ENCODE results near the gene MED13L.
A peak's percentile ranks its signal among the peaks of the same experiment; 100 is the strongest.

The MED13L gene

GRCh38 chr12:116277467-116278278, at the start of gene MED13L:
MED13L (minus strand) TSS chr12:116277693; CDS start chr12:116277131, 562 bp downstream.
- DNase-seq (ENCODE audit: low read depth): peak; percentile 83

DNA sequence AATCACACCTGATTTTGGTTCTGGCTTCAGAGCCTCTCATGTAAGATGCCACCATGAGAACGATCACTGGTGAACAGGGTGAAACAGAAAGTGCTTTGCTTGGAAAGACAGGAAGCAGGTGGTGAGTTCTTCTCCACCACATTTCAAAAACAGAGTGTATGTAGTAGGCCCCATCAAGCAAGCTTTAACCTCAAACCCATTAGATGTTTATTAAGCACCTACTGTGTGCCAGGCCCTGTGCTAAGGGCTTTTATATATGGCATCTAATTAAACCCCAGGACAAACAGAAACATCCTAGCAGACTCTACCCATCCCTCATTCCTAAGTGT, 47.8 kb upstream of the MED13L start:
- DNase-seq (ENCODE audit: low read depth): no peak

DNA sequence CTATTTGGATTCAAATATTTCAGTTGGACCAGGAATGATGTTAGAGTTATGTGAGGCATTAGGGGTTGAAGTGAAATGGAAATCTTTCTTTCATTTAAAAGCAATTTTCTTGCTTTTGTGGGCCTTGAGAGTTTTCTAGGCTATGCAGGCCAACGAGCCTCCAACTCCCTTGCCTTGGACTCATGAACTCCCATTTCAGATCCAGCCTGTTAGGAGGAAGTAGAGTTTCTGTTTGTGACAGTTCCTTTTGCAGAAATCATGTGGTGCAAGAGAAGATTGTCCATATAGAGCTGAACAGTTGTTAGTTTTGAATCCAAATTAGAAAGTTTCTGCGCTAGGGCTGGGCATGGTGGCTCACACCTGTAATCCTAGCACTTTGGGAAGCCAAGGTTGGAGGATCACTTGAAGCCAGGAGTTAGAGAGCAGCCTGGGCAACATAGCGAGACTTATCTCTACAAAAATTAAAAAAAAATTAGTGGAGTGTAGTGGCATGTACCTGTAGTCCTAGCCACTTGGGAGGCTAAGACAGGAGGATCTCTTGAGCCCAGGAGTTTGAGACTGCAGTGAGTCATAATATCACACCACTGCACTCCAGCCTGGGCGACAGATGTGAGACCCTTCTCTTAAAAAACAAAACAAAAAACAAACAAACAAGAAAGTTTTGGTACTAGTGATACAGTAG, 47.3 kb upstream of the MED13L start:
- no peak for DNase-seq (ENCODE audit: low read depth)

DNA sequence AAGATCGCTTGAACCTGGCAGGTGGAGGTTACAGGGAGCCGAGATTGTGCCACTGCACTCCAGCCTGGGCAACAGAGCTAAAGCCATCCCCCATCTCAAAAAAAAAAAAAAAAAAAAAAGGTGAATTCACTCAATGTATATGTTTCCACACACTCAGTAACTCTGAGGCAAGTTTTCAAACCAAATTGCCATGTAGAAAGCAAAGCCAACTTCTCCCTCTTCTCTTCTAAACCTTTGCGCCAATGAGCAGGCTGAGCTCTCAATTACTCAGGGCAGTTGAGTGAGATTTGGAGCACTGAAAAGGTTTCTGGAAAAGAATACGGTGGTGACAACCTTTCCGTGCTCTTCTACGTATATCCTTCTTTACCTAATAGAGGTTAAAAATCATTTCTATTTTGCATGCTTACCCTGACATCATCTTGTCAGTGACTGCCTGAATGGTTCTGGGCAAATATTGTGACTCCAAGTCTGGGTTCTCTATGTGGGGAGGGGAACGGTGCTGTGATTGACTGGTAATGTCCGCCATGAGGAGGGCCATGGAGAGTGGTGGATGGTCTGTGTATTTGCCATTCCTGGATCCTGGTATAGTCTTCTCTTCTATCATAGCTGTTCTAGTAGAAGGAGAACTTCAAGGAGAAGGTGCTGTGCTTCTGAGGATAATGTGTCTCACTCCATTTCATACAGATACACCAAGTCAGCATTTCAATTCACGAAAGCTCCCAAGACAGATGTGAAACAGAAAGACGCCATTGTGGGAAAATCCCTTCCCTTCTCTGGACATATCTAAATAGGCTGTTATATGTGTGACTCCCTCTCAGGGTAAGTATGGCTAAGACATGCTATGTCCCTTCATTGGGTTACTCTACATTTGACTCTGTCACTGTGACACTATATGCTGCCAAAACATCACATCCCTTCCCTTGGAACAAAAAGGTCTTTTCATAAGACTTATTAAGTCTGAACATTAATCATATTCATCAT, 46.2 kb upstream of the MED13L start:
- no peak for DNase-seq (ENCODE audit: low read depth)

- DNase-seq (ENCODE audit: low read depth): no peak
Measured at GRCh38 chr12:116321913-116322312, 44.4 kb upstream of the MED13L start.

GRCh38 chr12:116320791-116321217, 43.3 kb upstream of the MED13L start:
- no peak for DNase-seq (ENCODE audit: low read depth)

DNA sequence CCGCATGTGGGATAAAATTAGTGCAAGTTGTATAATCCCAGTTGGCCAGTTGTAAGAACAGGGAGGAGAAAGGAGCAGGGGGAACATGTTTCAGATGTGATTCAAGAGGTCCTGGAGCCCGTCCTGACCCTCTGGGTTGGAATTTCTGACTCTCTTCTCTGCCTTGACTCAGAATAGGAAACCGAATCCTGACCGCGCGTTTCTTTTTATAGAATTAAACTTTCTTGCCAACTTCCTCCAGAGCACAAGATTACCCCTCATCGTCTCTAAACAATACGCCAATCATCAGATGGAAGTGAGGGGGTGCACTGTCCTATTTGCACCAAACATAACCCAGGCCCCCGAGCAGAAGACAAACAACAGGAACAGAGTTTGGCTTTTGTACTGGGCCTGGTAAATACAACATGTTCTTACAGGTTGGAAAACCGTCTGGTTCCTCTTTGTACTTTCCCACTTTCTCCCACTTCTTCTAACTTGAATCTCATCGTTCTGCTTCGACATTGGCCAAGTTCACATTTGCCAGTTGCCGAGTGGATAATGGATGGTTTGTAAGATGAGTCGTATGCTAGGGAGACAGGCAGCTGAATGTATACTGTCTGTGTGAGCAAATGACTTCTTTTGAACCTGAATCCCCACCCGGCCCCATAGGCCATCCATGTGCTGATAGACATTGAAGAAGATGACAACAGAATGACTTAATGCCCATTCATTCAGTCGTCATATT, 42.6 kb upstream of the MED13L start:
- no peak for DNase-seq (ENCODE audit: low read depth)

GRCh38 chr12:116319233-116319897, 41.9 kb upstream of the MED13L start:
- DNase-seq (ENCODE audit: low read depth): no peak

- DNase-seq (ENCODE audit: low read depth): no peak
Measured at GRCh38 chr12:116318576-116319232, 41.2 kb upstream of the MED13L start.

DNA sequence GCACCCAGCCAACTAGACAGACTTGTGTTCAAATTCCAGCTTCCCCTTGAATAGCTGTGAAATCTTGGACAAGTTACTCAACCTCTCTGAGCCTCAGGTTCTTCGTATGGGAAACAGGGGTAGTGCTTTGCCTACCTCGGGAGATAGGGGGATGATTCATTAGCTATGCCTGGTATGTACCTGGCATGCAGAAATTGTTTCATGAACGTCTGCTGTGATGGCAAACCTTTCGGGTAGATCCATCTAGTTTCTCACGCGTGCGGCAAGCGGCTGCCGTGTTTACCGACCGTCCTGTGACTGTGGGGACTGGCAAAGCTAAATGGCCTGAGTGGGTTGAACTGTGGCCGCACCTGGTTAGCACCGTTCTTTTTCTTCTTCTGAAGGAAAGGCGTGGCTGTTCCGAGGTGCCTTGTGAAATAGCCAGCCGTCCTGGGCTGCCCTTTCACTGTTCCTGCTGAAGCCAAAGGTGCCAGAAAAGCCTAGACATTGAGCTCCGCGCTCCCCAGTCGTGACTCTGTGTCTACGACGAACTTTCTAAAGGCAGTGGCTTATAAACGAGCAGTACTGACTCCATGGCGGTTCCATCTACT, 40.6 kb upstream of the MED13L start:
- DNase-seq (ENCODE audit: low read depth): no peak

DNA sequence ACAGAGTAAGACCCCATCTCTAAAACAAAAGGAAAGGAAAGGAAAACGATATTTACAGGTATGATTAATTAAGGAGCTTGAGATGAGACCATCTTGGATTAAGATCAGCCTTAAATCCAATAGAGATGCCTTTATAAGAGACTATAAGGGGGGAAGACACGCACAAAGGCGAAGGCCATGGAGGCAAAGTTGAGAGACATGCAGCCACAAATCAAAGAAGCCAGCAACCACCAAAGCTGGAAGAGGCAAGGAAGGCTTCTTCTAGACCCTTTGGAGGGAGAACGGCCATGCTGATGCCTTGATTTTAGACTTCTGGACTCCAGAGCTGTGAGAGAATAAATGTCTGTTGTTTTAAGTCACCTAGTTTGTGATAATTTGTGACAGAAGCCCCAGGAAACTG, 39.6 kb upstream of the MED13L start:
- no peak for DNase-seq (ENCODE audit: low read depth)

DNA sequence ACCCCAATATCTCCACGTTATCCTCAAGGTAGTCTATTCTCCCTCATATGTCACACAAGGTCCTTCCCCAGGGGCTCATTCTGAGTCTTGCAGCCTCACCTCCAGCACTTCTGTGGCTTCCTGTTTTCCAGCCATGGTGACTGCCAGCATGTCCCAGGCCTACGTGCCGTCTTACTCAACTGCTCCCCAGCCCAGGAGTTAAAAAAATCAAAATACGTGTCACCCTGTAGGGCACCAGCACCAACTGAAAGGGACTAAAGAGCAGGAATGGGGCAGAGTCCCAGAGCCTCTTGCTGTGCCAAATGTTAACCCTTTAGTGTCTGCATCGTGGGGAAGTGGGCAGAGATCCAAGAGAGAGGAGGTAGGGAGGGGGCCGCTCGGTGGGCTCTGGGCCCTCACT, 37.0 kb upstream of the MED13L start:
- DNase-seq (ENCODE audit: low read depth): no peak

DNA sequence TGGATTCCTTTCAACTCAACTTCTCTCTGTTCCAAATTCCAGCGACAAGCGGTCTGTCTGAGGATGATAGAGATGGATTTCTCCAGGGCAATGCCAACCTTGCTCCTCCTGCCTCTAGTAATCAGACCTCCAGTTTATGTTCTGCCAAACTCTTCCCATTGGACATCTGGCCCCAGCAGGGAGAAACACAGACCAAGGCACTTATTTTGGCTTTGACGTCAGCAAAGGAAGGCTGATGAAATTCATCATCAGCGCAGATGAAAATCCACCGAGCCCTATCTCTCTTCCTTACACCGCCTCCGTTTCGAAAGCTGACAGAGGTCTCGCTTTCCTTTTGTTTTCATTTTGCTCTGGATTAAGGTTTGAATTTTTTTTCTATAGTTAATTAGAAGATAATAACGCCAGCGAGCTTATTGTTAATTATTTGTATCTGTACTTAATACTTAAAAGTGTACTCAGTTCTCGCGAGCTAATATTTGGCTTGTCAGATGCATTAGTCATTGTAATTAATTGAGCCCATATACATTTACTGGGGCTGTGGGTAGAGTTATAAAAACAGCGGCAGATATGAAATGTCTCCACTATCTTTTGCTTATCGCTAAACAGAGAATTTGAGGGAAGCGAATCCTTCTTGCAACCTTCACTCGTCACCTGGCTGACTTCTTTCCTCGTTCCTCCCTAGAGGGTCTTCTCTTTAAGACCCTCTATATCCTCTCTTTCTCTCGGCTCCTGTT, 35.9 kb upstream of the MED13L start:
- DNase-seq (ENCODE audit: low read depth): no peak

- no peak for DNase-seq (ENCODE audit: low read depth)
Measured at GRCh38 chr12:116310082-116310481, 32.6 kb upstream of the MED13L start.

GRCh38 chr12:116309343-116309742, 31.9 kb upstream of the MED13L start:
- no peak for DNase-seq (ENCODE audit: low read depth)

DNA sequence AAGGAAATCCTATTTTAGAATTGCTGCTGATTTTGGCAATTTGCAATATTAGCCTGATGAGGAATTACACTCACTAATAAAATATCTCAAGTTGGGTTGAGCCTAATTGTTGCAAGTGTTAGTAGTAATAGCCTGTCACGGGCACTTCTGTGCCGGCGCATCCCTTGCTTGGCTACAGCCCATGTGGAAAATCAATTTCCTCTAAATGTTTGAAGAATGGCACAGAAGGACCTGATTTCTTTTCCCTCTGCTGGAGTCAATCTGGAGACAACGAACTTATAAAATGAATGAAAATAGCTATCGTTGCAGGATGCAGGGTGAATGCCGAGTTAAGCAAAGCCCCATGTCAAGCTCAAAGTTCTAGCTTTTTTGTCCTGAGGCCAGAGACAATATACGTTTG, 31.2 kb upstream of the MED13L start:
- DNase-seq (ENCODE audit: low read depth): no peak

- no peak for DNase-seq (ENCODE audit: low read depth)
Measured at GRCh38 chr12:116306968-116307367, 29.5 kb upstream of the MED13L start.

GRCh38 chr12:116306506-116306905, 29.0 kb upstream of the MED13L start:
- no peak for DNase-seq (ENCODE audit: low read depth)

DNA sequence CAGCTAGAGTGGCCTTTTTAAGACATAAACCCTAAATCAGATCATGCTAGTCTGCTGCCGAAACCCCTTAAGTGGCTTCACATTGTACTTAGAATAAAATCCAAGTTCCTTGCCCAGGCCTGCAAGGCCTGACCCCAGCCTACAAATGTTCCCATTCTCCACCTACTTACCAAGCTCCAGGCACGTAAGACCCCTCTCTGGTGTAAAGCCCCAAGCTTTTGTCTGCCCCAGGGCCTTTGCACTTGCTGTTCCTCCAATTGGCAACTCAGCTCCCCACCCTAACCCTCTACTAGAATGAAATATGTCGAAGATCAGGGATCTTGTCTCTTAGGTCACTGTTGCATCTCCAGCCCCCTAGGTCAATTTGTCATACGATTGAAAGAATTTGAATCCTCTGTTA, 27.1 kb upstream of the MED13L start:
- no peak for DNase-seq (ENCODE audit: low read depth)

DNA sequence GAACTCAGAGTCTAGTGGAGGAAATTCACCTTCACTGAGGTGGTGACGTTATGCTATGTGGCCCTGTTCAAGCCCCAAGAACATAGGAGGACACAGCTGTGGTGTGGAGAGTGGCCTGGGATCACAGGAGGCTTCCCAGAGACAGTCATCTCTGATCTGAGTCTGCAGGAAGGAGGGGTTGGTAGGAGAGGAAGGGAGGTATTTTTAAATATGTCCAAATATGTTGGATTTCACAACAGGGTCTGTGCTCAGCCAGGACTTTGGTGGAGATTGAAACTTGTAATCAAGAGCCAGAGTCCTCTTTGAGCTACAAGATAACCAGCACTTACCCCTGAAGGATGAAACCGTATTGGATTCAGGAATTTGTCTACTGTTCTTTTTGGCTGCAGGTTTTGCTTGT, 26.4 kb upstream of the MED13L start:
- DNase-seq (ENCODE audit: low read depth): no peak

Data from activated T-cell treated with anti-CD3 and anti-CD28 coated beads for 1 hour (primary cell).